H1 (cell line): ENCODE measurements around the gene KRTAP10-4. TPM values are rescaled to one million over a fixed set of nuclear protein-coding genes. Genes with fewer than 3 reads are reported as not detected.

Experiments used
- CTCF ChIA-PET: fragments of 300-600 bp; sonication (Branson Sonifier 250); formaldehyde crosslinking; loops from one replicate; lab custom pipeline; 2021; ENCODE audit not compliant: partially characterized antibody; lab: Charles Lee
- POLR2A ChIA-PET: fragments of 300-600 bp; sonication (Branson Sonifier 250); formaldehyde crosslinking; loops from one replicate; lab custom pipeline; 2021; ENCODE audit warnings: inconsistent platforms; ENCODE audit not compliant: partially characterized antibody; lab: Charles Lee
- DNase-seq, 2 experiments: peaks; one replicate each; pipeline versions ENCODE4 v3.0.0 to v3.0.0-alpha.2; 2010 to 2022; ENCODE audit warnings: low spot score in 2 of 2, low read depth in 1 of 2, mixed read lengths in 1 of 2
- FAIRE-seq: peaks from 2 replicates; lab custom pipeline; 2011; peaks lifted over from hg19 to GRCh38; lab: Jason Lieb, UNC
- H2AFZ ChIP-seq: 2 replicates; pipeline ENCODE4 v1.8.1; 2012; ENCODE audit warnings: low read length, inconsistent platforms
- H2AK5ac ChIP-seq: 2 replicates; pipeline ENCODE4 v1.6.1; 2013; ENCODE audit warnings: low read depth, low read length
- H2BK120ac ChIP-seq: replicated peaks from 2 replicates; pipeline ENCODE3; 2013; ENCODE audit warnings: low read depth, low read length, inconsistent platforms
- H2BK12ac ChIP-seq: 2 replicates; pipeline ENCODE4 v1.6.1; 2013; ENCODE audit warnings: low read depth, low read length
- H2BK15ac ChIP-seq: 2 replicates; pipeline ENCODE4 v1.6.1; 2013; ENCODE audit warnings: low read length
- H2BK20ac ChIP-seq: 2 replicates; pipeline ENCODE4 v1.6.1; 2013; ENCODE audit warnings: low read length
- H2BK5ac ChIP-seq: 2 replicates; pipeline ENCODE4 v1.6.1; 2013; ENCODE audit warnings: low read depth, low read length
- H3K14ac ChIP-seq: 2 replicates; pipeline ENCODE4 v1.6.1; 2013; ENCODE audit warnings: inconsistent platforms; ENCODE audit not compliant: insufficient read length
- H3K18ac ChIP-seq: 2 replicates; pipeline ENCODE4 v1.6.1; 2013; ENCODE audit warnings: low read length; ENCODE audit errors: extremely low read depth
- H3K23ac ChIP-seq: 2 replicates; pipeline ENCODE4 v1.6.1; 2013; ENCODE audit warnings: inconsistent platforms; ENCODE audit not compliant: insufficient read length
- H3K23me2 ChIP-seq: 2 replicates; pipeline ENCODE4 v1.6.1; 2013; ENCODE audit warnings: low read depth, low read length
- H3K27ac ChIP-seq: 2 replicates; pipeline ENCODE4 v1.6.1; 2011; ENCODE audit warnings: low read depth, low read length, inconsistent platforms
- H3K27me3 ChIP-seq, 4 experiments: replicated peaks in 1 of 4; 1 replicate in 1 of 4; 2 replicates in 3 of 4; pipeline versions ENCODE4 v1.6.1 to v1.8.1; 2011 to 2013; ENCODE audit warnings: low read length in 3 of 4, mild to moderate bottlenecking in 3 of 4, inconsistent platforms in 2 of 4, mixed read lengths in 2 of 4, moderate library complexity in 1 of 4; ENCODE audit not compliant: control insufficient read depth in 3 of 4, insufficient read depth in 3 of 4; ENCODE audit errors: extremely low read depth in 1 of 4
- H3K36me3 ChIP-seq, 4 experiments: 2 replicates each; pipeline versions ENCODE4 v1.6.1 to v1.8.1; 2011 to 2013; ENCODE audit warnings: mild to moderate bottlenecking in 4 of 4, low read length in 3 of 4, moderate library complexity in 2 of 4, control low read depth in 1 of 4, inconsistent platforms in 1 of 4; ENCODE audit not compliant: insufficient read depth in 4 of 4, control insufficient read depth in 2 of 4
- H3K4ac ChIP-seq: replicated peaks from 2 replicates; pipeline ENCODE3; 2013; ENCODE audit warnings: low read length, low read depth, mixed read lengths, inconsistent platforms; ENCODE audit not compliant: insufficient read length
- H3K4me1 ChIP-seq, 4 experiments: replicated peaks in 1 of 4; 1 replicate in 1 of 4; 2 replicates in 3 of 4; pipeline versions ENCODE4 v1.6.1 to v1.8.1; 2011 to 2013; ENCODE audit warnings: low read length in 3 of 4, inconsistent platforms in 2 of 4, mixed read lengths in 1 of 4; ENCODE audit not compliant: insufficient read depth in 4 of 4, control insufficient read depth in 3 of 4
- H3K4me2 ChIP-seq, 2 experiments: 2 replicates each; pipeline versions ENCODE4 v1.6.1 to v1.8.1; 2011 to 2013; ENCODE audit warnings: low read depth in 2 of 2, low read length in 2 of 2, control low read depth in 1 of 2, inconsistent platforms in 1 of 2, mild to moderate bottlenecking in 1 of 2; ENCODE audit not compliant: insufficient read depth in 1 of 2
- H3K4me3 ChIP-seq, 4 experiments: fragments of 200-600, 300-600 bp in 1 of 4; sonication (generic), shearing (Covaris generic), sonication (Bioruptor Twin) in 1 of 4; 2 replicates each; pipeline versions ENCODE4 v1.5.1 to v1.8.1; 2011 to 2016; ENCODE audit warnings: low read length in 4 of 4, low read depth in 3 of 4, control low read depth in 2 of 4, inconsistent platforms in 2 of 4, mild to moderate bottlenecking in 2 of 4, mixed read lengths in 1 of 4, moderate library complexity in 1 of 4; ENCODE audit not compliant: insufficient read depth in 2 of 4; ENCODE audit errors: extremely low read depth in 1 of 4
- H3K56ac ChIP-seq: replicated peaks from 2 replicates; pipeline ENCODE3; 2013; ENCODE audit warnings: low read depth, mild to moderate bottlenecking, mixed read lengths, low read length, inconsistent platforms; ENCODE audit not compliant: insufficient read length
- H3K79me1 ChIP-seq: 2 replicates; pipeline ENCODE4 v1.6.1; 2013; ENCODE audit warnings: low read depth, low read length, control low read depth
- H3K79me2 ChIP-seq, 2 experiments: 2 replicates each; pipeline versions ENCODE4 v1.6.1 to v1.8.1; 2012 to 2013; ENCODE audit warnings: low read length in 2 of 2, mild to moderate bottlenecking in 2 of 2, inconsistent platforms in 1 of 2; ENCODE audit not compliant: insufficient read depth in 2 of 2, control insufficient read depth in 1 of 2
- H3K9ac ChIP-seq, 4 experiments: replicated peaks in 1 of 4; 1 replicate in 1 of 4; 2 replicates in 3 of 4; pipeline versions ENCODE4 v1.6.1 to v1.8.1; 2011 to 2013; ENCODE audit warnings: low read depth in 3 of 4, low read length in 3 of 4, control low read depth in 2 of 4, mild to moderate bottlenecking in 2 of 4, moderate library complexity in 2 of 4, inconsistent platforms in 1 of 4; ENCODE audit errors: extremely low read depth in 1 of 4
- H3K9me3 ChIP-seq, 2 experiments: 2 replicates each; pipeline versions ENCODE4 v1.6.1 to v1.8.1; 2012 to 2013; ENCODE audit warnings: mild to moderate bottlenecking in 2 of 2, moderate library complexity in 2 of 2, control low read depth in 1 of 2, inconsistent platforms in 1 of 2, low read depth in 1 of 2, low read length in 1 of 2, mixed read lengths in 1 of 2; ENCODE audit not compliant: insufficient read depth in 2 of 2
- H4K20me1 ChIP-seq, 2 experiments: replicated peaks in 1 of 2; 2 replicates each; pipeline versions ENCODE3 to v1.8.1; 2011 to 2013; ENCODE audit warnings: inconsistent platforms in 2 of 2, low read length in 2 of 2, mild to moderate bottlenecking in 1 of 2; ENCODE audit not compliant: insufficient read depth in 2 of 2, control insufficient read depth in 1 of 2
- H4K5ac ChIP-seq: 2 replicates; pipeline ENCODE4 v1.6.1; 2013; ENCODE audit warnings: low read length, low read depth, mixed read lengths, inconsistent platforms; ENCODE audit not compliant: insufficient read length
- H4K8ac ChIP-seq: 2 replicates; pipeline ENCODE4 v1.8.0; 2013; ENCODE audit warnings: mild to moderate bottlenecking, moderate library complexity, low read length, inconsistent platforms; ENCODE audit not compliant: insufficient read depth; ENCODE audit errors: extremely low read depth
- H4K91ac ChIP-seq: replicated peaks from 2 replicates; pipeline ENCODE3; 2013; ENCODE audit warnings: low read length, mixed read lengths, inconsistent platforms; ENCODE audit not compliant: insufficient read length
- ATF2 ChIP-seq: IDR thresholded peaks from 2 replicates; pipeline ENCODE4 v1.6.1; 2012; ENCODE audit warnings: low read length, inconsistent platforms
- CHD1 ChIP-seq: IDR thresholded peaks from 2 replicates; pipeline ENCODE4 v1.6.1; 2012; ENCODE audit warnings: low read depth, low read length, improper control_type of control experiment
- CTCF ChIP-seq, 3 experiments: IDR thresholded peaks; 1 replicate in 2 of 3; 2 replicates in 1 of 3; pipeline versions ENCODE4 v1.5.1 to v1.6.1; 2011; ENCODE audit warnings: low read length in 3 of 3, mild to moderate bottlenecking in 3 of 3, inconsistent platforms in 2 of 3, low read depth in 1 of 3, moderate library complexity in 1 of 3; ENCODE audit not compliant: insufficient read depth in 1 of 3; ENCODE audit errors: control extremely low read depth in 1 of 3
- EP300 ChIP-seq, 2 experiments: IDR thresholded peaks; 1 replicate in 1 of 2; 2 replicates in 1 of 2; pipeline ENCODE4 v1.6.1; 2011 to 2012; ENCODE audit warnings: low read depth in 2 of 2, low read length in 2 of 2, mild to moderate bottlenecking in 2 of 2, borderline replicate concordance in 1 of 2, inconsistent platforms in 1 of 2, moderate library complexity in 1 of 2
- MAX ChIP-seq: IDR thresholded peaks from 2 replicates; pipeline ENCODE4 v1.6.1; 2012; ENCODE audit warnings: inconsistent platforms
- SP2 ChIP-seq: IDR thresholded peaks from 2 replicates; pipeline ENCODE4 v1.6.1; 2012; ENCODE audit warnings: mild to moderate bottlenecking, low read length, inconsistent platforms
- TEAD4 ChIP-seq: IDR thresholded peaks from 2 replicates; pipeline ENCODE4 v1.6.1; 2012; ENCODE audit warnings: low read depth, low read length, inconsistent platforms, mixed read lengths
- YY1 ChIP-seq: IDR thresholded peaks from 2 replicates; pipeline ENCODE4 v1.6.1; 2011; ENCODE audit warnings: low read depth, mild to moderate bottlenecking, low read length
- WGBS, 2 experiments: shearing (Covaris generic) in 1 of 2; methylation state at CpG; one replicate each; pipeline versions ENCODE4 v1.1.6 to v1.1.7; 2013 to 2015; ENCODE audit warnings: low lambda C conversion rate in 2 of 2, mixed read lengths in 2 of 2, inconsistent platforms in 1 of 2, low coverage in 1 of 2, missing lambda C conversion rate in 1 of 2; ENCODE audit not compliant: insufficient replicate concordance in 2 of 2, insufficient coverage in 1 of 2, insufficient read length in 1 of 2; ENCODE audit errors: extremely low coverage in 1 of 2, missing lambda C conversion rate in 1 of 2; 5-methylcytosine and 5-hydroxymethylcytosine counted together
- polyA plus RNA-seq, 7 experiments: library from polyadenylated mRNA; depleted of rRNA in 3 of 7; stranded (reverse) in 5 of 7; unstranded in 2 of 7; fragments of >200 nt in 5 of 7; fragments of 200-250 nt in 2 of 7; gene quantifications; 1 replicate in 5 of 7; 2 replicates in 1 of 7; 4 replicates in 1 of 7; pipeline versions ENCODE4 v1.2.1 to v1.2.3, GENCODE V29; 2011 to 2013; ENCODE audit warnings: missing spikeins in 2 of 7, mixed read lengths in 2 of 7
- total RNA-seq: library from RNA; stranded (reverse); fragmentation: NEBNext Ultra II Directional; extraction: Animal tissue kit (Norgen Biotek cat#: 25700); gene quantifications from 2 replicates; pipeline ENCODE4 v1.2.1, GENCODE V29; 2021

Gene KRTAP10-4
- total and polyA plus RNA-seq, 2 of the 8 experiments (the other 6 are each of a cell fraction or from before 2014, with no cell fraction given) = not detected

GRCh38 chr21:44617071-44617501, 43.6 kb downstream of the KRTAP10-4 start:
- Histone ChIP-seq H3K14ac (no peak overlapping the region), H4K5ac (no peak overlapping the region), H3K56ac (no peak overlapping the region), H3K9ac (no peak overlapping the region), H3K18ac (peak overlapping the region; percentile 32; the same call in 1 of the 2 replicates), H2BK20ac (no peak overlapping the region; the same call in 1 of the 2 replicates), H3K9me3 (peaks cover 6 to 7% of the 10 kb centered on the region in 2 experiments; a peak in 2 of 4 replicates), H3K79me2 (no peaks in the 10 kb centered on the region), H3K79me1 (no peaks in the 10 kb centered on the region; the same call in 1 of the 2 replicates), H3K4ac (peak overlapping the region; percentile 28), H4K8ac (no peak overlapping the region), H2BK12ac (peak overlapping the region; percentile 84; the same call in 1 of the 2 replicates), H4K20me1 (peaks cover 0 to 1% of the 10 kb centered on the region in 2 experiments), H3K23me2 (no peaks in the 10 kb centered on the region), H2BK120ac (no peak overlapping the region), H3K36me3 (no peaks in the 10 kb centered on the region), H3K23ac (no peak overlapping the region), H2AFZ (no peak overlapping the region), H3K4me3 (no peak overlapping the region), H2AK5ac (no peak overlapping the region), H3K27ac (no peak overlapping the region), H3K4me1 (peaks cover 0 to 6% (median 2%) of the 10 kb centered on the region in 4 experiments; a peak in 4 of 7 replicates), H2BK5ac (no peak overlapping the region; the same call in 1 of the 2 replicates), H4K91ac (peak overlapping the region; percentile 55), H3K4me2 (no peak overlapping the region), H2BK15ac (0 out of 2 replicates have a peak overlapping the region, but pooled peaks have one; percentile 46), H3K27me3 (no peaks in the 10 kb centered on the region)
- ChIA-PET POLR2A (interaction anchor here (0.7 to 1.7 kb wide), 4 partner anchors 17 to 97 kb away, joined by 3 to 4 read pairs (median 3); no protein-coding TSS in a partner anchor), CTCF (interaction anchor here (0.7 to 4.0 kb wide), 12 partner anchors 9 to 184 kb away, joined by 3 to 16 read pairs (median 4); partner anchors contain the start of genes KRTAP10-9 and UBE2G2)
- DNase-seq (peak in 1 of 2 experiments; percentile 53), FAIRE-seq (no peak)
- WGBS, 2 experiments = 69% methylated on average over 8 of the region's 8 CpGs; no CpG with 5 or more reads in 1 of the 2 experiments
- TF ChIP-seq MAX = no peak
- no peak for TF ChIP-seq YY1
- no peak for TF ChIP-seq SP2
- TF ChIP-seq EP300 (IDR thresholded peaks at IDR 0.05; ENCODE audit: borderline replicate concordance in 1 of 2, low read depth in 2 of 2, low read length in 2 of 2) = no peak
- TF ChIP-seq CTCF (IDR thresholded peaks at IDR 0.05; ENCODE audit: control extremely low read depth in 1 of 3, insufficient read depth in 1 of 3, low read depth in 1 of 3, low read length in 3 of 3) = peak in 1 of 3 experiments; percentile 22; a peak in 1 of 4 replicates
- 0 out of 2 replicates have a peak, but pooled peaks have one; percentile 13 for TF ChIP-seq TEAD4
- TF ChIP-seq CHD1 = no peak
- TF ChIP-seq ATF2 = no peak
